Stomach (tissue), 9 donors: ENCODE results near the gene KCNIP3. TPM values are rescaled to one million over a fixed set of nuclear protein-coding genes. Genes with fewer than 3 reads are reported as not detected.

Experiments
- DNase-seq, 2 donors: peaks; one replicate each; pipeline versions ENCODE4 v3.0.0 to v3.0.0-alpha.2; 2013 to 2019
- H3K27ac ChIP-seq, 5 donors: fragments of 200-600 bp in 4 of 5; sonication (generic) in 4 of 5; one replicate each; pipeline ENCODE4 v1.5.1; 2013 to 2019; ENCODE audit warnings: mild to moderate bottlenecking in 1 of 5, moderate library complexity in 1 of 5
- H3K27me3 ChIP-seq, 3 donors: fragments of 200-600 bp; sonication (generic); one replicate each; pipeline ENCODE4 v1.5.1; 2017 to 2019; ENCODE audit warnings: mixed run types in 1 of 3
- H3K36me3 ChIP-seq, 4 donors: fragments of 200-600 bp; sonication (generic); 1 replicate in 3 of 4; 2 replicates in 1 of 4; pipeline ENCODE4 v1.5.1; 2016 to 2019
- H3K4me1 ChIP-seq, 4 donors: fragments of 200-600 bp; sonication (generic); one replicate each; pipeline ENCODE4 v1.5.1; 2016 to 2019
- H3K4me3 ChIP-seq, 4 donors: fragments of 200-600 bp; sonication (generic) in 3 of 4; one replicate each; pipeline ENCODE4 v1.5.1; 2016 to 2019; ENCODE audit warnings: mild to moderate bottlenecking in 1 of 4
- H3K9me3 ChIP-seq, 4 donors: fragments of 200-600 bp; sonication (generic); one replicate each; pipeline ENCODE4 v1.5.1; 2016 to 2019
- CTCF ChIP-seq, 7 experiments: fragments of 450-650 bp in 4 of 7; fragments of 200-600 bp in 3 of 7; sonication (generic) in 3 of 7; IDR thresholded peaks; one replicate each; pipeline ENCODE4 v1.5.1; 2016 to 2019; ENCODE audit warnings: antibody characterized with exemption in 7 of 7, control low read depth in 2 of 7, mild to moderate bottlenecking in 1 of 7
- EP300 ChIP-seq: sonication (generic); formaldehyde crosslinking; IDR thresholded peaks from one replicate; pipeline ENCODE4 v1.6.1; 2017; ENCODE audit warnings: antibody characterized with exemption
- POLR2A ChIP-seq, 4 donors: fragments of 450-650 bp; IDR thresholded peaks; one replicate each; pipeline ENCODE4 v1.6.1; 2016; ENCODE audit warnings: antibody characterized with exemption in 4 of 4, control low read depth in 2 of 4, mild to moderate bottlenecking in 1 of 4, moderate library complexity in 1 of 4
- POLR2AphosphoS5 ChIP-seq, 3 donors: sonication (generic); formaldehyde crosslinking; IDR thresholded peaks; one replicate each; pipeline ENCODE4 v1.6.1; 2016; ENCODE audit warnings: antibody characterized with exemption in 3 of 3
- WGBS, 5 donors: extraction: QIAGEN DNeasy Blood & Tissue Kit in 3 of 5; methylation state at CpG; one replicate each; pipeline versions ENCODE4 v1.1.5 to v1.1.7; 2013 to 2018; 5-methylcytosine and 5-hydroxymethylcytosine counted together
- intact Hi-C: fragments of 100-400 bp; cut with DNase I; formaldehyde crosslinking; loops from one replicate; pipeline ENCODE4 v1.15.1; 2023; ENCODE audit warnings: low total_unique reads
- polyA plus RNA-seq, 3 donors: library from polyadenylated mRNA; stranded (reverse); fragments of 200-250 nt; gene quantifications; one replicate each; pipeline ENCODE4 v1.2.3, GENCODE V29; 2013
- total RNA-seq, 5 donors: library from RNA; depleted of rRNA; stranded (reverse); fragments of >200 nt; gene quantifications; one replicate each; pipeline versions ENCODE4 v1.1.0 to v1.2.3, GENCODE V29; 2014 to 2016
- donor health status: healthy with polysubstance abuse.
- donor health status: Bipolar disorder and iron deficiency.
- donor health status: healthy.

Gene KCNIP3
- total and polyA plus RNA-seq, 8 donors, result 1.3 to 4.4 (median 2.7) TPM; not detected in 2

- WGBS, 5 donors, result 68 to 77% (median 73%) methylated on average over 5 to 6 of the region's 6 CpGs
- Histone ChIP-seq H3K27ac (no peak overlapping the region), H3K9me3 (peaks cover 0 to 16% (median 13%) of the 10 kb centered on the region in 4 donors), H3K4me1 (no peaks in the 10 kb centered on the region), H3K27me3 (no peaks in the 10 kb centered on the region), H3K4me3 (no peak overlapping the region), H3K36me3 (peaks cover 0 to 3% (median 0%) of the 10 kb centered on the region in 4 donors)
- TF ChIP-seq CTCF (IDR thresholded peaks at IDR 0.05) (no peak), POLR2AphosphoS5 (IDR thresholded peaks at IDR 0.05) (no peak), POLR2A (IDR thresholded peaks at IDR 0.05) (no peak), EP300 (no peak)
- peak in 1 of 2 donors; percentile 7 for DNase-seq
- intact Hi-C loops, result no loop called here
These were observed 35.5 kb upstream of the KCNIP3 start for GRCh38 chr2:95261602-95262001.

GRCh38 chr2:95262896-95263542, 34.1 kb upstream of the KCNIP3 start:
- Histone ChIP-seq H3K27ac (no peak overlapping the region), H3K9me3 (peaks cover 0 to 3% (median 2%) of the 10 kb centered on the region in 4 donors), H3K4me3 (no peak overlapping the region), H3K27me3 (no peaks in the 10 kb centered on the region), H3K4me1 (no peaks in the 10 kb centered on the region), H3K36me3 (peaks cover 0 to 3% (median 0%) of the 10 kb centered on the region in 4 donors)
- intact Hi-C loops, result no loop called here
- 64 to 80% (median 79%) methylated on average over 2 of the region's 2 CpGs for WGBS, 5 donors
- TF ChIP-seq EP300 (no peak), CTCF (IDR thresholded peaks at IDR 0.05) (no peak), POLR2A (IDR thresholded peaks at IDR 0.05) (no peak), POLR2AphosphoS5 (IDR thresholded peaks at IDR 0.05) (no peak)
- peak in 1 of 2 donors; percentile 8 for DNase-seq

DNA sequence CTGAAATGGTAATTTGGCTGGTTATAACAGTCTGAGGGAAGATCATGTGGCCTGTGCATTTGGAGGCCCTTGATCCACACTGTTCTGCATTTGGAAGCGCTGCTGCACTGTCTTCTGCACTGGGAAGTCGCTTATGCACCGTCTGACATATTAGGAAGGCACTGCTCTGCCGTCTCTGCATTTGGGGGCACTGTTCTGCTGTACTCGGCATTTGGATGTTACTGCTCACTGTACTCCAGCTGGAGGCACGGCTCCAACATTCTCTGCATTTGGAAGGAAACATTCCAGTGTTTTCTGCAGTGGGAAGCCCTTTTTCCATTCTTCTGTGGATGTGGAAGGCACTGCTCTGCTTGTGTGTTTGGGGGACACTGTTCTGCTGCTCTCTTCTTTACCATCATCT, 32.5 kb upstream of the KCNIP3 start:
- peak; percentile 7 to 42 for DNase-seq
- no peaks in the 10 kb centered on the region for H3K4me1 ChIP-seq
- no peak overlapping the region for H3K27ac ChIP-seq
- intact Hi-C loops, result no loop called here
- TF ChIP-seq POLR2A (IDR thresholded peaks at IDR 0.05), result no peak
- peaks cover 0 to 3% (median 0%) of the 10 kb centered on the region in 4 donors for H3K36me3 ChIP-seq
- no peaks in the 10 kb centered on the region for H3K9me3 ChIP-seq
- 35 to 58% (median 38%) methylated on average over 6 of the region's 6 CpGs for WGBS, 5 donors
- no peak overlapping the region for H3K4me3 ChIP-seq
- no peaks in the 10 kb centered on the region for H3K27me3 ChIP-seq

- intact Hi-C loops, result no loop called here
- H3K4me3 ChIP-seq, result no peak overlapping the region
- TF ChIP-seq POLR2A (IDR thresholded peaks at IDR 0.05) (no peak), POLR2AphosphoS5 (IDR thresholded peaks at IDR 0.05) (no peak), CTCF (IDR thresholded peaks at IDR 0.05) (no peak), EP300 (no peak)
- no peak overlapping the region for H3K27ac ChIP-seq
- H3K4me1 ChIP-seq, result no peaks in the 10 kb centered on the region
- H3K27me3 ChIP-seq, result no peaks in the 10 kb centered on the region
- peak in 1 of 2 donors; percentile 4 for DNase-seq
- H3K9me3 ChIP-seq, result no peaks in the 10 kb centered on the region
- WGBS, 5 donors, result 80 to 90% (median 85%) methylated on average over 4 of the region's 4 CpGs
- H3K36me3 ChIP-seq, result no peaks in the 10 kb centered on the region
These were observed 32.0 kb upstream of the KCNIP3 start for GRCh38 chr2:95265182-95265581.

- Histone ChIP-seq H3K4me3 (no peak overlapping the region), H3K4me1 (no peaks in the 10 kb centered on the region), H3K27me3 (no peaks in the 10 kb centered on the region), H3K9me3 (no peaks in the 10 kb centered on the region), H3K36me3 (no peaks in the 10 kb centered on the region), H3K27ac (no peak overlapping the region)
- no peak for TF ChIP-seq POLR2AphosphoS5 (IDR thresholded peaks at IDR 0.05)
- no peak for TF ChIP-seq CTCF (IDR thresholded peaks at IDR 0.05)
- TF ChIP-seq EP300, result no peak
- no peak for TF ChIP-seq POLR2A (IDR thresholded peaks at IDR 0.05)
- peak in 1 of 2 donors; percentile 7 for DNase-seq
- intact Hi-C loops, result no loop called here
- WGBS, 5 donors, result 74 to 84% (median 78%) methylated on average over 10 of the region's 10 CpGs
These were observed 30.2 kb upstream of the KCNIP3 start for GRCh38 chr2:95266781-95267430.
